Upper lobe of left lung (tissue), 6 donors: ENCODE results near the gene CLMP. TPM values are rescaled to one million over a fixed set of nuclear protein-coding genes. Genes with fewer than 3 reads are reported as not detected.
"Not testable (repeated sequence)": the region's sequence is repeated elsewhere in the genome, so short reads cannot be mapped to it uniquely, and the experiment has no call there.

Source experiments
- ATAC-seq, 2 donors: fragments of 200-7000 bp; cut with Tn5 transposase; one replicate each; pipeline ENCODE4 v1.9.1; 2022; ENCODE audit warnings: mild to moderate bottlenecking in 2 of 2, moderate library complexity in 2 of 2; ENCODE audit not compliant: low FRiP score in 2 of 2
- DNase-seq, 2 donors: peaks; one replicate each; pipeline ENCODE4 v3.0.0-alpha.2; 2019 to 2020
- H3K27ac ChIP-seq, 4 donors: fragments of 200-600 bp; sonication (generic); one replicate each; pipeline ENCODE4 v1.5.1; 2016 to 2019
- H3K27me3 ChIP-seq, 4 donors: fragments of 200-600 bp; sonication (generic); one replicate each; pipeline ENCODE4 v1.5.1; 2017 to 2019
- H3K36me3 ChIP-seq, 4 donors: fragments of 200-600 bp; sonication (generic); one replicate each; pipeline ENCODE4 v1.5.1; 2016 to 2019
- H3K4me1 ChIP-seq, 4 donors: fragments of 200-600 bp; sonication (generic); one replicate each; pipeline ENCODE4 v1.5.1; 2018 to 2019
- H3K4me3 ChIP-seq, 4 donors: fragments of 200-600 bp; sonication (generic); one replicate each; pipeline ENCODE4 v1.5.1; 2017 to 2019; ENCODE audit warnings: mild to moderate bottlenecking in 2 of 4, moderate library complexity in 1 of 4
- H3K9me3 ChIP-seq, 4 donors: fragments of 200-600 bp; sonication (generic); one replicate each; pipeline ENCODE4 v1.5.1; 2018 to 2019
- CTCF ChIP-seq, 6 experiments: fragments of 450-650 bp in 4 of 6; fragments of 200-600 bp in 2 of 6; sonication (generic) in 2 of 6; IDR thresholded peaks; one replicate each; pipeline ENCODE4 v1.5.1; 2016 to 2019; ENCODE audit warnings: antibody characterized with exemption in 6 of 6
- EP300 ChIP-seq, 4 donors: sonication (generic); formaldehyde crosslinking; IDR thresholded peaks; one replicate each; pipeline ENCODE4 v1.5.1; 2017; ENCODE audit warnings: antibody characterized with exemption in 4 of 4, control low read depth in 2 of 4
- POLR2A ChIP-seq, 4 donors: fragments of 450-650 bp; IDR thresholded peaks; one replicate each; pipeline ENCODE4 v1.5.1; 2016 to 2017; ENCODE audit warnings: antibody characterized with exemption in 4 of 4, mild to moderate bottlenecking in 2 of 4
- POLR2AphosphoS5 ChIP-seq, 2 donors: sonication (generic); formaldehyde crosslinking; IDR thresholded peaks; one replicate each; pipeline ENCODE4 v1.5.1; 2017; ENCODE audit warnings: antibody characterized with exemption in 2 of 2
- WGBS, 2 donors: methylation state at CpG; one replicate each; pipeline ENCODE4 v1.1.5; 2017 to 2018; 5-methylcytosine and 5-hydroxymethylcytosine counted together
- total RNA-seq, 6 donors: library from RNA; depleted of rRNA in 4 of 6; stranded (reverse); fragments of >200 nt in 4 of 6; gene quantifications; one replicate each; pipeline versions ENCODE4 v1.1.0 to v1.2.1, GENCODE V29; 2016 to 2021
- donor health status: DM: no; HTN: no; CAD: no; lungs with moderate emphysema.
- donor health status: DM: no; HTN: yes; CAD: no; lungs with severe emphysema.

The CLMP gene
- total RNA-seq, 6 donors from 2014 or later: 6.0 to 23.4 (median 15.3) TPM

- ATAC-seq (no peak), DNase-seq (no peak)
- Histone ChIP-seq H3K36me3 (no peaks in the 10 kb centered on the region), H3K4me3 (no peak overlapping the region), H3K27ac (peak overlapping the region in 2 of 4 donors; percentile 35 to 45), H3K27me3 (no peaks in the 10 kb centered on the region), H3K9me3 (no peaks in the 10 kb centered on the region), H3K4me1 (peaks cover 0 to 9% (median 4%) of the 10 kb centered on the region in 4 donors)
- no peak for TF ChIP-seq POLR2AphosphoS5 (IDR thresholded peaks at IDR 0.05)
- TF ChIP-seq CTCF (IDR thresholded peaks at IDR 0.05): no peak
- no peak for TF ChIP-seq EP300 (IDR thresholded peaks at IDR 0.05)
- no peak for TF ChIP-seq POLR2A (IDR thresholded peaks at IDR 0.05)
- WGBS, 2 donors: 83 to 93% methylated on average over 6 of the region's 6 CpGs
Measured at GRCh38 chr11:123132881-123133280, 62.2 kb downstream of the CLMP start.

DNA sequence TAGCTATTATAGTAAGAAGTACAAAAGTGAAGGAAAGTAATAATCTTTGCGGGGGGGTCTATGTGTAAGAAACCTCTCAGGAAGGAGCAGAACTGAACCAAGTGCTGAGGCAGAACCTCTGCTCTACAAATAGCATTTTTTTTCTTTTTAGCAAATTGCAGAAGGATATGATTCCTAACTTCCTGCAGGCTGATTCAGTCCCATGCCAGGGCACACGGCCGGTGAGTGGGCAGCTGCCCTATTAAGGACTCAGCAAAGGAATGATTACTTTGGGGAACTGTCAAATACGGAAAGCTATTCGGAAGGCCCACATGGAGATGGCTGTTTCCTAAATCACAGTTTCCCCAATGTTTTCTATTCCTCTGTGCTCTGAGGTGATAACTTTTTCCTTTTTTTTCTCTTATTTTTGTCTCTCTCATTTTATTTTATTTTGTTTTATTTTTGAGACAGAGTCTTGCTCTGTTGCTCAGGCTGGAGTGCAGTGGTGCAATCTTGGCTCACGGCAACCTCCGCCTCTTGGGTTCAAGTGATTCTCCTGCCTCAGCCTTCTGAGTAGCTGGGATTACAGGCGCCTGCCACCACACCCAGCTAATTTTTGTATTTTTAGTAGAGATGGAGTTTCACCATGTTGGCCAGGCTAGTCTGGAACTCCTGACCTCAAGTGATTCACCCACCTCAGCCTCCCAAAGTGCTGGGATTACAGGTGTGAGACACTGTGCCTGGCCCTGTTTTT is 62.8 kb downstream of the CLMP start:
- H3K27ac ChIP-seq: peak overlapping the region in 3 of 4 donors; percentile 35 to 45 (median 37)
- DNase-seq (peak in 1 of 2 donors; percentile 64), ATAC-seq (peak in 1 of 2 donors; percentile 52)
- not testable (repeated sequence) for H3K27me3 ChIP-seq, H3K4me3 ChIP-seq, H3K9me3 ChIP-seq, H3K36me3 ChIP-seq, H3K4me1 ChIP-seq
- WGBS, 2 donors: 50 to 62% methylated on average over 8 of the region's 8 CpGs

GRCh38 chr11:123129920-123130319 is 65.1 kb downstream of the CLMP start:
- ATAC-seq (no peak), DNase-seq (no peak)
- no peaks in the 10 kb centered on the region for H3K9me3 ChIP-seq
- H3K4me1 ChIP-seq: peaks cover 0 to 9% (median under 1%) of the 10 kb centered on the region in 4 donors
- H3K36me3 ChIP-seq: no peaks in the 10 kb centered on the region
- H3K27me3 ChIP-seq: no peaks in the 10 kb centered on the region
- H3K27ac ChIP-seq: no peak overlapping the region
- WGBS, 2 donors: 58 to 67% methylated on average over 3 of the region's 3 CpGs
- TF ChIP-seq EP300 (IDR thresholded peaks at IDR 0.05): no peak
- TF ChIP-seq CTCF (IDR thresholded peaks at IDR 0.05): no peak
- TF ChIP-seq POLR2AphosphoS5 (IDR thresholded peaks at IDR 0.05): no peak
- TF ChIP-seq POLR2A (IDR thresholded peaks at IDR 0.05): no peak
- H3K4me3 ChIP-seq: no peak overlapping the region

GRCh38 chr11:123125169-123125568 is 69.9 kb downstream of the CLMP start:
- H3K9me3 ChIP-seq: no peaks in the 10 kb centered on the region
- no peaks in the 10 kb centered on the region for H3K27me3 ChIP-seq
- no peak overlapping the region for H3K4me3 ChIP-seq
- 45 to 57% methylated on average over 3 of the region's 3 CpGs for WGBS, 2 donors
- DNase-seq: peak in 1 of 2 donors; percentile 76
- peak overlapping the region in 3 of 4 donors; percentile 0 to 61 (median 26) for H3K27ac ChIP-seq
- peak; percentile 36 to 90 for ATAC-seq
- H3K36me3 ChIP-seq: no peaks in the 10 kb centered on the region
- no peak for TF ChIP-seq CTCF (IDR thresholded peaks at IDR 0.05)
- peak in 1 of 4 donors; percentile 67 for TF ChIP-seq EP300 (IDR thresholded peaks at IDR 0.05)
- peak in 1 of 2 donors; percentile 44 for TF ChIP-seq POLR2AphosphoS5 (IDR thresholded peaks at IDR 0.05)
- no peak for TF ChIP-seq POLR2A (IDR thresholded peaks at IDR 0.05)
- H3K4me1 ChIP-seq: peaks cover 0 to 27% (median 15%) of the 10 kb centered on the region in 4 donors

DNA sequence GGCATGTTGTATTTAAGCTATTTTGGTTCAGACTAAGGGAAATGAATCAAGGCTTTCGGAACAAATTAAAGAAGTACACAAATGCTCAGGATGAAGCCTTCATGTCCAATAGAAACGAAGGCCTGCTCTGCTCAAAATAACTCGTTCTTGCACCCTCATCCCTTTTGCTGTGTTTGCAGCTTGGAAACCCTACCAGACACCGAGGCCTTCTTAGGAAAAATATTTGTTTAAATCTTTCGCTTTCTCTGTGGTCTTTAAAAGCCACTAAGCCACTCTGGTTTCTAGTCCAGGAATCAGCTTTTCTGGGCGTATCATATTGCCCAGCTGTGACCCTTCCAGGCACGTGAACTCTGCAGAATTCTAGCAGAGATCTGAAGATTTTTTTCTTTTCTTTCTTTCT is 72.2 kb downstream of the CLMP start:
- DNase-seq (no peak), ATAC-seq (no peak)
- Histone ChIP-seq H3K4me3 (no peak overlapping the region), H3K36me3 (no peaks in the 10 kb centered on the region), H3K4me1 (peaks cover 0 to 30% (median 17%) of the 10 kb centered on the region in 4 donors), H3K27me3 (no peaks in the 10 kb centered on the region), H3K9me3 (no peaks in the 10 kb centered on the region), H3K27ac (peak overlapping the region; percentile 50 to 80 (median 68))
- TF ChIP-seq POLR2AphosphoS5 (IDR thresholded peaks at IDR 0.05) (no peak), EP300 (IDR thresholded peaks at IDR 0.05) (no peak), POLR2A (IDR thresholded peaks at IDR 0.05) (no peak), CTCF (IDR thresholded peaks at IDR 0.05) (no peak)
- 48 to 54% methylated on average over 7 of the region's 7 CpGs for WGBS, 2 donors
